Body of pancreas (tissue), 4 donors: Measurements from ENCODE around the gene FAM25A.

Experiments
- CTCF ChIP-seq, 7 experiments: fragments of 450-650 bp in 4 of 7; fragments of 200-600 bp in 3 of 7; sonication (generic) in 3 of 7; IDR thresholded peaks; one replicate each; pipeline ENCODE4 v1.5.1; 2016 to 2019; ENCODE audit warnings: antibody characterized with exemption in 7 of 7
- POLR2A ChIP-seq, 3 donors: fragments of 450-650 bp; IDR thresholded peaks; one replicate each; pipeline ENCODE4 v1.6.1; 2016; ENCODE audit warnings: antibody characterized with exemption in 3 of 3, mild to moderate bottlenecking in 2 of 3

DNA sequence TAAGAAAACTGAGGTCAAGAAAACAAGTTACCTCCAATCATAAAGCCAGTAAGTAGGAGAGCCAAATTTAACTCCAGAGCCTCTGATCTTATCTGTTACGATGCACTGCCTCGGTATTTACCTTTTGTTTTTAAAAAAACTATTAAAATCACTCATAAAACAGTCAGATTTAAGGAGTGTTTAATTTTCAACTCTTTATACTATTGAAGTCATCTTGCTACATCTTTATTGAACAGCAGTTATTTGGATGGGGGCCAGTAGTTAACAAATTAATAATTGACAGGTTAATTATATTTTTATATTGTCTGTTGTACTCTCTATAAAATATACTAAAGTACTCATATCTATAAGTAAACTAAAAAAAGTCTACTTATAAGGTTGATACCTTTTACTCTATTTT, 27.2 kb upstream of the FAM25A start:
- no peak for TF ChIP-seq CTCF (IDR thresholded peaks at IDR 0.05)
- TF ChIP-seq POLR2A (IDR thresholded peaks at IDR 0.05) = no peak
